GM06990 (cell line): ENCODE data around the gene ZBTB44.

ENCODE experiments used
- DNase-seq: peaks from one replicate; pipeline ENCODE4 v3.0.0-alpha.2; 2011; ENCODE audit not compliant: insufficient read length; ENCODE audit errors: extremely low read depth
- H3K27me3 ChIP-seq: replicated peaks from 2 replicates; pipeline ENCODE4 v1.6.0; 2011; ENCODE audit warnings: low read length; ENCODE audit not compliant: control insufficient read depth, insufficient read depth
- H3K36me3 ChIP-seq: 2 replicates; pipeline ENCODE4 v1.5.1; 2011; ENCODE audit warnings: low read length; ENCODE audit not compliant: control insufficient read depth, insufficient read depth
- H3K4me3 ChIP-seq: replicated peaks from 2 replicates; pipeline ENCODE4 v1.5.1; 2011; ENCODE audit warnings: low read depth, mild to moderate bottlenecking, control low read depth, low read length
- CTCF ChIP-seq: IDR thresholded peaks from 2 replicates; pipeline ENCODE4 v1.5.1; 2011; ENCODE audit warnings: low read length, control low read depth, mild to moderate bottlenecking, inconsistent platforms; ENCODE audit not compliant: insufficient read depth, poor library complexity, severe bottlenecking

ZBTB44 gene

GRCh38 chr11:130308886-130309285, 5.8 kb downstream of the ZBTB44 start:
- H3K27me3 ChIP-seq = no peaks in the 10 kb centered on the region
- no peak overlapping the region for H3K4me3 ChIP-seq
- no peak for TF ChIP-seq CTCF
- no peaks in the 10 kb centered on the region for H3K36me3 ChIP-seq
- no peak for DNase-seq

GRCh38 chr11:130308059-130308458, 6.7 kb downstream of the ZBTB44 start:
- DNase-seq = no peak
- Histone ChIP-seq H3K36me3 (no peaks in the 10 kb centered on the region), H3K4me3 (no peak overlapping the region), H3K27me3 (no peaks in the 10 kb centered on the region)
- TF ChIP-seq CTCF = no peak

- no peak for DNase-seq
- H3K27me3 ChIP-seq = no peaks in the 10 kb centered on the region
- H3K4me3 ChIP-seq = no peak overlapping the region
- no peaks in the 10 kb centered on the region for H3K36me3 ChIP-seq
- TF ChIP-seq CTCF = no peak
Observed at GRCh38 chr11:130304651-130305050, 10.1 kb downstream of the ZBTB44 start.

GRCh38 chr11:130301002-130301401, 13.7 kb downstream of the ZBTB44 start:
- no peaks in the 10 kb centered on the region for H3K36me3 ChIP-seq
- TF ChIP-seq CTCF = no peak
- no peaks in the 10 kb centered on the region for H3K27me3 ChIP-seq
- no peak overlapping the region for H3K4me3 ChIP-seq
- no peak for DNase-seq

- no peak for TF ChIP-seq CTCF
- Histone ChIP-seq H3K27me3 (no peaks in the 10 kb centered on the region), H3K4me3 (no peak overlapping the region), H3K36me3 (no peaks in the 10 kb centered on the region)
- DNase-seq = peak; percentile 18
Observed at GRCh38 chr11:130300567-130300966, 14.2 kb downstream of the ZBTB44 start.

- no peak for DNase-seq
Observed at GRCh38 chr11:130299978-130300377, 14.7 kb downstream of the ZBTB44 start.

More at GRCh38 chr11:130299978-130300377, 14.7 kb downstream of the ZBTB44 start:
- TF ChIP-seq CTCF = no peak
- H3K27me3 ChIP-seq = no peaks in the 10 kb centered on the region
- no peak overlapping the region for H3K4me3 ChIP-seq
- H3K36me3 ChIP-seq = no peaks in the 10 kb centered on the region
